BE2C (cell line): ENCODE measurements around the gene GRIK2.
"Not testable (repeated sequence)": the region's sequence is repeated elsewhere in the genome, so short reads cannot be mapped to it uniquely, and the experiment has no call there.

Experiments
- DNase-seq: peaks from one replicate; pipeline ENCODE4 v3.0.0-alpha.2; 2020
- H3K27me3 ChIP-seq: fragments of 250-450 bp; sonication (Bioruptor Pico); 2 replicates; pipeline ENCODE4 v1.5.1; 2020; ENCODE audit warnings: mild to moderate bottlenecking
- H3K36me3 ChIP-seq: fragments of 250-450 bp; sonication (Bioruptor Pico); 2 replicates; pipeline ENCODE4 v1.5.1; 2020; ENCODE audit warnings: mild to moderate bottlenecking
- H3K4me1 ChIP-seq: fragments of 250-450 bp; sonication (Bioruptor Pico); 2 replicates; pipeline ENCODE4 v1.5.1; 2020
- H3K4me3 ChIP-seq: 2 replicates; pipeline ENCODE4 v1.5.1; 2011; ENCODE audit warnings: low read depth, low read length
- H3K9me3 ChIP-seq: fragments of 250-450 bp; sonication (Bioruptor Pico); 2 replicates; pipeline ENCODE4 v1.5.1; 2020
- CTCF ChIP-seq: IDR thresholded peaks from 2 replicates; pipeline ENCODE4 v1.5.1; 2012; ENCODE audit warnings: mild to moderate bottlenecking, low read depth, low read length

Gene GRIK2

GRCh38 chr6:101379926-101380325 is 13.6 kb upstream of the GRIK2 start:
- no peaks in the 10 kb centered on the region for H3K36me3 ChIP-seq
- no peak overlapping the region for H3K4me3 ChIP-seq
- no peak for DNase-seq
- H3K9me3 ChIP-seq = no peaks in the 10 kb centered on the region
- H3K4me1 ChIP-seq = peaks cover 3% of the 10 kb centered on the region; the same call in 1 of the 2 replicates
- no peaks in the 10 kb centered on the region for H3K27me3 ChIP-seq
- no peak for TF ChIP-seq CTCF

GRCh38 chr6:101380897-101381630 is 12.4 kb upstream of the GRIK2 start:
- no peaks in the 10 kb centered on the region for H3K36me3 ChIP-seq
- no peaks in the 10 kb centered on the region for H3K27me3 ChIP-seq
- no peaks in the 10 kb centered on the region for H3K9me3 ChIP-seq
- H3K4me3 ChIP-seq = no peak overlapping the region
- TF ChIP-seq CTCF = no peak
- peaks cover 3% of the 10 kb centered on the region; the same call in 1 of the 2 replicates for H3K4me1 ChIP-seq
- DNase-seq = no peak

- H3K36me3 ChIP-seq = not testable (repeated sequence)
Observed at GRCh38 chr6:101383747-101384146, 9.8 kb upstream of the GRIK2 start.

GRCh38 chr6:101386982-101387381 is 6.5 kb upstream of the GRIK2 start:
- Histone ChIP-seq H3K36me3 (no peaks in the 10 kb centered on the region), H3K9me3 (no peaks in the 10 kb centered on the region), H3K4me3 (no peak overlapping the region), H3K27me3 (no peaks in the 10 kb centered on the region), H3K4me1 (no peaks in the 10 kb centered on the region)
- DNase-seq = no peak
- peak; percentile 42 for TF ChIP-seq CTCF

More at GRCh38 chr6:101383747-101384146, 9.8 kb upstream of the GRIK2 start:
- not testable (repeated sequence) for H3K4me3 ChIP-seq, H3K27me3 ChIP-seq, H3K4me1 ChIP-seq, H3K9me3 ChIP-seq, DNase-seq

GRCh38 chr6:101391772-101392585 is 1.5 kb upstream of the GRIK2 start:
- TF ChIP-seq CTCF = no peak
- Histone ChIP-seq H3K4me1 (no peaks in the 10 kb centered on the region; the same call in 1 of the 2 replicates), H3K36me3 (no peaks in the 10 kb centered on the region), H3K27me3 (no peaks in the 10 kb centered on the region), H3K4me3 (no peak overlapping the region), H3K9me3 (no peaks in the 10 kb centered on the region)
- DNase-seq = no peak

GRCh38 chr6:101392586-101393230 is 800 bp upstream of the GRIK2 start:
- no peak for DNase-seq
- peak overlapping the region; percentile 75 for H3K4me3 ChIP-seq
- H3K4me1 ChIP-seq = no peaks in the 10 kb centered on the region; the same call in 1 of the 2 replicates
- no peak for TF ChIP-seq CTCF
- no peaks in the 10 kb centered on the region for H3K36me3 ChIP-seq
- H3K9me3 ChIP-seq = no peaks in the 10 kb centered on the region
- H3K27me3 ChIP-seq = no peaks in the 10 kb centered on the region
